B cell (primary cell): ENCODE data around the gene LRP6.

Source experiments
- CTCF ChIP-seq: fragments of 200-600 bp; IDR thresholded peaks from one replicate; pipeline ENCODE4 v1.8.0; 2022; ENCODE audit warnings: antibody characterized with exemption, mild to moderate bottlenecking
- EZH2 ChIP-seq: IDR thresholded peaks from 2 replicates; pipeline ENCODE4 v1.6.1; 2012; ENCODE audit warnings: borderline replicate concordance, low read depth, mild to moderate bottlenecking, moderate library complexity, low read length; ENCODE audit not compliant: insufficient read depth, poor library complexity, severe bottlenecking

GRCh38 chr12:12214201-12214600 lies 52.6 kb downstream of the LRP6 start:
- no peak for TF ChIP-seq CTCF
- TF ChIP-seq EZH2: no peak
